SU-DHL-6 (cell line): ENCODE data around the gene SLC26A2.

Experiments
- CTCF ChIP-seq: fragments of 200-600 bp; sonication (generic); IDR thresholded peaks from one replicate; pipeline ENCODE4 v1.5.1; 2017; ENCODE audit warnings: antibody characterized with exemption, mild to moderate bottlenecking, low read length, moderate library complexity; ENCODE audit not compliant: insufficient read depth, poor library complexity, severe bottlenecking
- EZH2phosphoT487 ChIP-seq: fragments of 200-600 bp; sonication (generic), shearing (Covaris generic); conservative IDR thresholded peaks from 2 replicates; pipeline ENCODE4 v1.6.1; 2018; ENCODE audit warnings: mild to moderate bottlenecking, antibody characterized with exemption, low read length, moderate library complexity, mixed read lengths

- TF ChIP-seq CTCF (no peak), EZH2phosphoT487 (no peak)
Measured at GRCh38 chr5:149951138-149951749, 9.3 kb upstream of the SLC26A2 start.
